ENCODE results near the gene UGDH. TPM values are rescaled to one million over a fixed set of nuclear protein-coding genes. Genes with fewer than 3 reads are reported as not detected.
"Not testable (repeated sequence)": the region's sequence is repeated elsewhere in the genome, so short reads cannot be mapped to it uniquely, and the experiment has no call there.

Gene UGDH
- 100 to 1,000 TPM in 1 of 5 donors, 10 to 100 TPM in 4; 87.4 to 102 (median 98.1) TPM for polyA plus RNA-seq (ENCODE audit: insufficient read depth in 1 of 5, insufficient read length in 5 of 5, low replicate concordance in 1 of 5)
- long read RNA-seq, donor 1, transcript UGDH-201 (12 exons, 3,216 nt), result major isoform, 10 of 17 reads
- long read RNA-seq, donor 1, partial matches to known transcripts, result 6 of 17 reads
- long read RNA-seq, donor 1, other reads (novel, unspliced or antisense), result 0 of 17 reads
- long read RNA-seq, donor 2, transcript UGDH-201 (12 exons, 3,216 nt), result major isoform, 12 of 13 reads
- long read RNA-seq, donor 2, partial matches to known transcripts, result 0 of 13 reads
- long read RNA-seq, donor 2, other reads (novel, unspliced or antisense), result 0 of 13 reads
- long read RNA-seq, donor 3, transcript UGDH-201 (12 exons, 3,216 nt), result major isoform, 9 of 9 reads
- long read RNA-seq, donor 3, partial matches to known transcripts, result 0 of 9 reads
- long read RNA-seq, donor 3, other reads (novel, unspliced or antisense), result 0 of 9 reads
- long read RNA-seq, donor 4, transcript UGDH-201 (12 exons, 3,216 nt), result major isoform, 5 of 12 reads
- long read RNA-seq, donor 4, partial matches to known transcripts, result 5 of 12 reads
- long read RNA-seq, donor 4, other reads (novel, unspliced or antisense), result 0 of 12 reads
- long read RNA-seq, donor 5, transcript UGDH-201 (12 exons, 3,216 nt), result major isoform, 8 of 47 reads
- long read RNA-seq, donor 5, partial matches to known transcripts, result 12 of 47 reads
- long read RNA-seq, donor 5, other reads (novel, unspliced or antisense), result 27 of 47 reads
- long read RNA-seq, donor 6, transcript UGDH-201 (12 exons, 3,216 nt), result major isoform, 19 of 50 reads
- long read RNA-seq, donor 6, partial matches to known transcripts, result 31 of 50 reads
- long read RNA-seq, donor 6, other reads (novel, unspliced or antisense), result 0 of 50 reads
- long read RNA-seq, donor 7, transcript UGDH-201 (12 exons, 3,216 nt), result major isoform, 14 of 41 reads
- long read RNA-seq, donor 7, partial matches to known transcripts, result 24 of 41 reads
- long read RNA-seq, donor 7, other reads (novel, unspliced or antisense), result 0 of 41 reads
- long read RNA-seq, donor 8, partial matches to known transcripts, result 31 of 39 reads
- long read RNA-seq, donor 8, other reads (novel, unspliced or antisense), result 5 of 39 reads

DNA sequence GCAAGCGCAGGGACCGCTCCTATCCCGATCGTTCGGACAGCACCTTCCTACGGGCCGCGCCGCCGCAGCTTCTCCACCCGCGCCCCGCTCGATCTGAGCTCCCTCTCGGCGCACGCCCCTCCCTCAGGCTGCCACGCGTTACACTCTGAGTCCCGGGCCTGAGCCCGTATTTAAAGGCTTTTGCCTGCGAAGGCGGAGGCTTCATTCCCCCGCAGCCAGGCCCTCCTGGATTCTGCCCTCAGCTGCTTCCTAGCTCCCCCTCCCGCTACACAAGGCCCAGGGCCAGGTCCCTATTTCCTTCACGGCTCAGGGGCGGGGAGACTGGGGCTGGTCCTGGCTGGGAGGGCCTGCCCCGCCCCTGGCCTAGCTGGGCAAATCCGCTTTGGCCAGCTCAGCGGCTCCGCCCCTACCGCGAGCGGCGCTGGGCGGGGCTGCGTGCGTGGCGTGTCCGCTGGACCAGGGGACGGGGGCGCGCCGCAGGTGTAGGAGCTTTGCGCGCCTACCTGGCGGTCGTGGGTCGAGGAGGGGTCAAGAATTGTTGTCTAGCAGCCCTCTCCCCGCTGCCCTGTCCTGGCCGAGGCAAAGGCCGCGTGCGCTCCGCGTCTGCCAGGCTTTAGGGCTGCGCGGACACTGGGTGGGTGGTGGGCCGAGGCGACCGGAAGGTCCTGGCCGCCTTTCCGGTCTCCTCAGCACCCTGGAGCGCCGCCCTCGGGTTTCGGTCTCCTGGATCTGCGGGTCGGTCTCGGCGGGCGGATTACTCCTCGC lies at the start of gene UGDH:
TSS of gene UGDH (minus strand) at position 144 of the 765 bp plus-strand sequence. CDS start 5,927 bp downstream, outside the sequence.
- DNase-seq, result peak; percentile 98

DNA sequence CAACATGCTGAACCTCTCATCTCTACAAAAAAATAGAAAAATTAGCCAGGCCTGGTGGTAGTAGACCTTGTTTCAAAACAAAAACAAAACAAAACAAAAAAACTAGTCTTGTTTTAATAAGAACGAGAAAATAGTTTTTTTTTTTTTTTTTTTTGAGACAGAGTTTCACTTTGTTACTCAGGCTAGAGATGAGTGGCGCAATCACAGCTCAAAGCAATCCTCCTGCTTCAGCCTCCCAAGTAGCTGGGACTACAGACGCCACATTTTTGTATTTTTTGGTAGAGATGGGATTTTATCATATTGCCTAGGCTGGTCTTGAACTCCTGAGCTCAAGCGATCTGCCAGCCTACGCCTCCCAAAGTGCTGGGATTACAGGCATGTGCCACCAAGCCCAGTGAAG lies 47.7 kb upstream of the UGDH start:
- no peak for DNase-seq

DNA sequence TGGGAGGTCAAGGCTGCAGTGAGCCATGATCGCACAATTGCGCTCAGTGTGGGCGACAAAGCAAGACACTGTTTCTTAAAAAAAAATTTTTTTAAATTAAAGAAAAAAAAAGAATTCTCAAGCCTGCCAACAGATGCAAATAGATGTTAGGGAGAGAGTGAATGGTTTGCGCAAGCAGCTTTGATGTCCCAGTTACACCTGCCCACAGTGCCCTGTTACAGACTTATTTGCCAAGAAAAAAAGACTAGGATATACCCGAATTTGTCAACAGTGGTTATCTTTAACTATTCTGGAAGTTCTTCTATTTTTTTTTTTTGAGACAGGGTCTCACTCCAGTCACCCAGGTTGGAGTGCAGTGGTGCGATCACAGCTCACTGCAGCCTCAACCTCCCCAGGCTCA lies 44.3 kb upstream of the UGDH start:
- no peak for DNase-seq

DNA sequence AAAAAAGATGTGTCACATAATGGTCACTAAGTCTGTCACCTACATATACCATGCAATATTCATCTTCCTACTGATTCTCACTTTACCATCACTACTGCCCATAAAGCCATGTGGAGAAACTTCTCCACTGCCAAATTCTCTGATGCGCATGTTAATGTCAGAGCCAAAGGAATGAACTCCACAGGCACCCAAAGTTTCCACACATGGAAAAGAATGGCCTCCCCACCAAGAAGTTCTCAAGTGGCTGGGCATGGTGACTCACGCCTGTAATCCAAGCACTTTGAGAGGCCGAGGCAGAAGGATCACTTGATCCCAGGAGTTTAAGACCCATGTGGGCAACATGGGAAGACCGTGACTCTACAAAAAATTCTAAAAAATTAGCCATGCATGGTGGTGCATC lies 43.8 kb upstream of the UGDH start:
- no peak for DNase-seq

DNA sequence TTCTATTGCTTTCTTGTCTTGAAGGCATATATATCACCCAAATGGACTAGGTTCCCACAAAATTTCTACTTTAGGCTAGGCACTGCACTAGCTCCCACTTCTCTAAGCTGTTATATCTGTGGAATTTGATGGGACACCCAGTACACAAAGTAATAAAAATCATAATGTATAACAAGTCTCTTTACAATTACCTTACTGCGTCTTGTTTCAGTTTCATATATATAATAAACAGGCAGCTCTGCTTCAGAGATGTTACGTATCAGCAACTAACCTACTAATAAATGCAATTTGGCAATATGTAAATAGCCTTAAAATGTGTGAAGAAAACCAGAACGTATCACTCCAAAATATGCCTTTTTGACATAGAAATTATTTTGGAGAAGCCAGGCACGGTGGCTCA lies 42.0 kb upstream of the UGDH start:
- DNase-seq, result no peak

DNA sequence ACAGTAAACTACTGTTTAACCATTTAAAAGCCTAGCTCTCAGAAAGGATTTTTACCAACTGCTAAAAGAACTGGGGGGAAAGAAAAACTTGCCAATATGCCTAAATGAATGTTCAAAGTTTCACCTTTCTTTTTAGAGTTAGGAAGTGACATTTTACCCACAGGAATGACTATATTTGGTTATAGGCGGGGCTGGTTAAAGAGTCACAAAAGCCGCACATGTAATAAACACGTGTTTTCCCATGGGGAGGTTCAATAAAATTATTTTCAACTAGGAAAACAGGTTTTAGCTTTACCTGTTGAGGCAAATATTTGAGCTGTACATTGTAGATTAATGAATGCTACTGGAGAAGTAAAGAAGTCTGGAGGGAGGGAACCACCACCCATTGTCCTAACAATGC lies 41.6 kb upstream of the UGDH start:
- DNase-seq, result no peak

DNA sequence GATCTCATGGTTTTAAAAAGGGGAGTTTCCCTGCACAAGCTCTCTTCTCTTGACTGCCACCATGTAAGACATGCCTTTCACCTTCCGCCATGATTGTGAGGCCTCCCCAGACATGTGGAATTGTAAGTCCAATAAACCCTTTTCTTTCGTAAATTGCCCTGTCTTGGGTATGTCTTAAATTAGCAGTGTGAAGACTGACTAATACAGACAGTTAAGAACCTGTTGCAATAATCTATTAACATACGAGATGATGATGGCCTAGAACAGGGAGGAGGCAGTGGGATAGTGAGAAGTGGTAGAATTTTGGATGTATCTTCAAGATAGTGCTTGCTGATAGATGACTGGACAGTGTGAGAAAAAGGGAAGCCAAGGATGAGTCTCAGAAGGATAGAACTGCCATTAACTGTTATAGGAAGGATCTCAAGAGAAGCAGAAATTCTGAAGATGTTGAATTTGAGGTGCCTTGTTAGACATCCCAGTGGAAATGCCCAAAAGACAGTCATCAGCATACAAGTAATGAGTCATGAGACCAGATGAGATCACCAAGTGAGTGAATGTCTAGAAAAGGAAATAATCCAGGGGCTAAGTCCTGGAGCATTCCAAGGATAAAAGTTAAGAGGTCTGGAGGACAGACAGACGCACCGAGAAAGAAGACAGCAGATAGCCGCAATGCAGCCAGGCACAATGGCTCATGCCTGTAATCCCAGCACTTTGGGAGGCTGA lies 38.8 kb upstream of the UGDH start:
- DNase-seq, result no peak

DNA sequence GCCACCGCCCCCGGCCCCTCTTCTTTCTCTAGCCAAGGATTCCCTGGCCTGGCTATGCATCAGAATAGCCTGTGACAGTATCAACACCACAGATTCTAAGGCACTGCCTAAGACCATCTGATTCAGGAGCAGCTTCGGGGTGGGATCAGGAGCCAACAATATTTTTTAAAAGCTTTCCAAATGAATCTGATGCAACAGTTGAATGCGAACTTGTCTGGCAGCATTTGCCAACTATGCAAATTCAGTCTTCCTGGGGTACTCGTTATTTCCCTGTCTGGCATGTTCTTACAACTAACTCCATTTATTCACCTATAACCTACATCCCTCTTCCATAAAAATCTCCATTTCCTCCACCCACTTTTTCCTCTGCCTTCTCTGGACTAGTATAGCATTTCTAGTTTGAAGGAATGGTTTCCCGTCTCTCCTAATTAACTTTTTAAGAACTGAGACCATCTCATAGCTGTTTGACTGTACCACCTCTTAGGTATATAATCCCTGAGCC lies 36.2 kb upstream of the UGDH start:
- DNase-seq, result no peak

DNA sequence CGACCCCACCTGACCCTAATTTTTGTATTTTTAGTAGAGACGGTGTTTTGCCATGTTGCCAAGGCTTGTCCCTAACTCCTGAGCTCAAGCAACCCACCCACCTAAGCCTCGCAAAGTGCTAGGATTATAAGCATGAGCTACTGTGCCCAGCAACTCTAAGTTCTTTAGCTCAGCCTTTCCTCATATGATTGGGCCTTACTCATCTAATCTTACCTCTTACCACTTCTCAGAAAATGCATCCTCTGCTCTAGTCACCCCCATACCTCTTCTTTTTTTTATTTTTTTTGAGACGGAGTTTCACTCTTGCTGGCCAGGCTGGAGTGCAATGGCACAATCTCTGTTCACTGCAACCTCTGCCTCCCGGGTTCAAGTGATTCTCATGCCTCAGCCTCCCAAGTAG lies 35.6 kb upstream of the UGDH start:
- no peak for DNase-seq

DNA sequence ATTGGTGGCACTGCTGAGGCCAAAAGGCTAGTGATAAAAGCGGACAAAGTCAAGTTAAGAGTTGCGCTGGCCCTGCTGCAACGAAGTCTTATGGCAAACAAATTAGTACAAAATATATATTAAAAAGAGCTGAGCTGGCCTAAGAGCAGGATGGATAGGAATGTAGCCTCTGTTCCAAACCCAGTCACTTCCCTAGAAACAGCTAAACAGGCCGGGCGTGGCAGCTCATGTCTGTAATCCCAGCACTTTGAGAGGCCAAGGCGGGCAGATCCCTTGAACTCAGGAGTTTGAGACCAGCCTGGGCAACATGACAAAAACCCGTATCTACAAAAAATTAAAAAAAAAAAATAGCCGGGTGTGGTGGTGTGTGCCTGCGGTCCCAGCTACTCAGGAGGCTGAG lies 32.4 kb upstream of the UGDH start:
- DNase-seq, result no peak

DNA sequence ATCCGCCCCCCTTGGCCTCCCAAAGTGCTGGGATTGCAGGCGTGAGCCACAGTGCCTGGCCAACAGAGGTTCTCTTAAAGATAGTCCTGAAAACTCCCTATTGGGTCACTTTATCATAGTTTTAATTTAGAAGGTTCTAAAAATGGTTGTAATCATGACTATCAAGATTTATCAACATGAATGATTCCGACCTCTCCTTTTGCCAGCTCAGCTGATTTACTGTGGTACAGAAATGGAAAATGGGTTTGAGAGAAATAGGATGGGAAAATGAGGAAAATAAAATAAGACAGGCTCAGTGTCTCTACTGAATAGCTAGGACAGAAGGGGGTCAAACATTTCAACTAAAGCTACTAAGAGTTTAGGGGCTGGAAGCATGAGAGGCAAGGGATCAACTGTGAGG lies 28.2 kb upstream of the UGDH start:
- DNase-seq, result no peak

DNA sequence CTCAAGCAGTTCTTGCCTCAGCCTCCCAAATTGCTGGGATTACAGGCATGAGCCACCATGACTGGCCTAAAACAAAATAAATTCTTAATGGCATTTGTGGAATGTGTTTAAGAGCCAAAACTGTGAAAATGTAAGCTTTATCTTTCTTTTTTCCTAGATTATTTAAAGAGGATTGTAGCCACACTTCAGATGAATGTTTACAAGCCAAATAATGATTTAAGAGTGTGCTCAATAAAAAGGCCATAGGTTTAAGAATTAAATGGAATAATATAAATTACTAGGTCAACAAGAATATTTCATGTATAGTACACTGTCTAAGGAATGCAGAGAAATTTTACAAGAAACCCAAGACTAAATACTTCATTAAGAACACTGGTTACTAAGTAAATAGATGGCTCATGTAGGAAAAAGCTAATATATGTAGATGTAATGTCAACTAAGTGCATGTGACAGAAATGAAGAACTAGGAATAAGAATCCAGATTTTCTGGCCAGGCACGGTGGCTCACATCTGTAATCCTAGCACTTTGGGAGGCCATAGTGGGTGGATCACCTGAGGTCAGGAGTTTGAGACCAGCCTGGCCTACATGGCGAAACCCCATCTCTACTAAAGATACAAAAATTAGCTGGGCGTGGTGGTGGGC lies 21.3 kb upstream of the UGDH start:
- no peak for DNase-seq

DNA sequence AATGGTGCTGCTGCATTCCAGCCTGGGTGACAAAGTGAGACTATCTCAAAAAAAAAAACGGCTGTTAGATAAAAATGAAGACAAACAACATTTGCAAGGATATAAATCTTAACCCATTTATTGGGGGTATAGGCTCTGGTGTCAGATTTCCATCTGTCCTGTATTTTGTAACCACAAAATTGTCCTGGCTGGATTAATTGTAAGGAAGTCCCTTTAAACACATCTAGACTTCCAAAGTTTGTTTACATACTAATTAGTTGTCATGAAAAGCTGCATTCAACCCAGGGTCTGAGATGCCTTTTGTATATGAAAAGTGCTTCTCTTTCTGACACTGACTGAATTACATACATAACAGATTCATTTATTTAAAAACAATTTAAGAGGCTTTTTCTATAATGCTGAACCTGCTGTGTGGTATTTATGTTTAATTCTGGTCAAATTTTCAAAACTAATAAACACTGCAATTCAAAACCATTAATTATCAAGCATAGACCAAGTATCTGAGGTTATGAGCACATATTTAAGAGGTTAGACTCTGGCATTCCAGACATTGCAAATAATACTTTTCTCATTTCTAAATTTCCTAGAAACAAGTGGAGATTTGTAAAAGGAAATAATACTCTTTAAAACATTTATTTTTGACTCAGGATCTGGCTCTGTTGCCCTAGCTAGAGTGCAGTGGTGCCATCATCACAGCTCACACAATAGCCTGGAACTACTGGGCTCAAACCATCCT lies 17.5 kb upstream of the UGDH start:
- DNase-seq, result no peak

DNA sequence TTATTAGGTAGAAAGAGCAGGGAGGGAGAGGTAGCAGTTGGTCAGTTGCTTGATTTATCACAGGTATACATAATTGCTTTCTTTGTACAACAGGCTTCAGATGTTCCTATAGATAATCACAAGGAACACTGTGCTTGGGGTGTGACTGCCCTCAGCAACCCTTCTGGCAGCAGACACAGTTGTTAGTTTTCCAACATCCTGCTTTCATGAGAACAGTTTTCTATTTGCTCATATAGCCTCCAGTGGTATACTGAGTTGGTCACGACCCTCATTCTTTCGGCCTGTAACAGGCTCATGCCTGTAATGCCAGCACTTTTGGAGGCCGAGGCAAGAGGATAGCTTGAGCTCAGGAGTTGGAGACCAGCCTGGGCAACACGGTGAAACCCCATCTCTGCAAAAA lies 16.8 kb upstream of the UGDH start:
- DNase-seq, result not testable (repeated sequence)

DNA sequence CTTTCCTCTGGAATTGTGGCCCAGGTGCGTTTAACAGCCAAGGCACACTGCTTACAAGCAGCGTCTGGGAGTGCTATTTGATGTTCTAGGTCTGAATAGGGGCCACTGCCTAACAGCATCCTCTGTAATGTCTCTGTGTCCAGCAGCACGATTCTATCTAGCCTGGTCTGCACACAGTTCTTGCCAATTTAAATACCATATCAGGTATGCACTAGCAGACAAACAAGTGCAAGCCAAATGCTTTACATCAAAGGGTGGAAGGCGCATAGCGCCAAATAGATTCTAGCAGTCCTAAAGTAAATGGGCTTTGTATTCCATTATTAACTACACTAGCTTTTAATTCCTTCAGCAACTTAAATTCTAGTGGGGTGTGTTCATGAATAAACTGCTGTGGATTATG lies 15.8 kb upstream of the UGDH start:
- DNase-seq, result no peak

DNA sequence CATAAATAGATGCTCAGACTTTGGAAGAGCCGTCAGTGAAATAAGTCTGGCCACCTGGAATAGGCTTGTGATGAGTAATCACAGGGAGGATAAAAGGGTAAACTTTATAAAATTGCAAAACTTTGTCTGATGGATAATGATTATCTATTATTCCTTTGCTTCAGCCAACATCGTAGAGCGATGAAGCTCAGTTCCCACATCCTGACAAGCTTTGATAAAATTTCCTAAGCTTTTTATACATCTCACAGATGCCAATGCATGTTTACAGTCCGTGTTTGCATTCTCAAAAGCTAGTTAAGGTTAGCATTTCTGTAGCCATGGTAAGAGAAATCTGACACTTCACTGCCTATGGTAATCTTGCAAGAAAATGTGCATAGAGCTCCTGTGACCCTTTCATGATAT lies 15.4 kb upstream of the UGDH start:
- no peak for DNase-seq

DNA sequence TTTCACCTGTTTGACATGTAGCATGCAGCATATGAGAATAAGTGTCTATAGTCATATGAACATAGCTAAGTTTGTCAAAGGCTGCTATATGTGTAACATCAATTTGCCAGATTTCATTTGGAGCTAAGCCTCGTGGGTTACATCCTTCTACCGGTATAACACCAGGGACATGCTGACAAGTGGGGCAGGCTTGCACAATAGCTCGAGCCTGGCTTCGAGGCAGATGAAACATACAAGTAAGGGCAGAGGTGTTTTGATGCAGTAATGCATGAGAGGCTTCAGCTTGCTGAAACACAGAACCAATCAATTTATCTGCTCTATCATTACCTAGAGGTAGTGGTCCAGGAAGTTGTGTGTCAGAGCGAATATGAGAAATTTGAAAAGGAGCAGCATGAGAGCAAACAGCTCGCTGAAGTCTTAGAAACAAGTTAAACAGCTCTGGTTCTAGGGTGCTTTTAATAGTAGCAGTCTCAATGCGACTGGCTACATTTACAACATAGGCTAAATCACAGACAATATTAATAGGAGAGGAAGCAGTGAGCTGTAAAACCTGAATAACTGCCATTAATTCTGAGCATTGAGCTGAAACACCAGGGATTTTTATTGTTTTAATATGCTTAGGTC lies 14.9 kb upstream of the UGDH start:
- no peak for DNase-seq

DNA sequence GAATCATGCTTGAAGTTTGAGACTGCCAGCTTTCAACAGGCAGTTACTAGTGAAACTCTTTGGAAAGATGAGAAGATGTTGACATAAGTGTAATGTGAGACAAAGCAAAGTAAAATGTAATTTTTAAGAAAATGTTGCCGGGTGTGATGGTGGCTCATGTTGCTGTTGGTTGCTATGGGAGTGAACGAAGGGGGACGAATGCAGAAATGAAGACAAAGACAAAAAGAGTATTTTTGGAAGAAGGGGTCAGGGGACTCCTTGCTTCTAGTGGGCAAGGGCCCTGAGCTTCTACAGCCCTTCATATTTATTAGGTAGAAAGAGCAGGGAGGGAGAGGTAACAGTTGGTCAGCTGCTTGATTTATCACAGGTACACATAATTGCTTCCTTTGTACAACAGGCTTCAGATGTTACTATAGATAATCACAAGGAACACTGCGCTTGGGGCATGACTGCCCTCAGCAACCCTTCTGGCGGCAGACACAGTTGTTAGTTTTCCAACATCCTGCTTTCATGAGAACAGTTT lies 11.9 kb upstream of the UGDH start:
- DNase-seq, result no peak

DNA sequence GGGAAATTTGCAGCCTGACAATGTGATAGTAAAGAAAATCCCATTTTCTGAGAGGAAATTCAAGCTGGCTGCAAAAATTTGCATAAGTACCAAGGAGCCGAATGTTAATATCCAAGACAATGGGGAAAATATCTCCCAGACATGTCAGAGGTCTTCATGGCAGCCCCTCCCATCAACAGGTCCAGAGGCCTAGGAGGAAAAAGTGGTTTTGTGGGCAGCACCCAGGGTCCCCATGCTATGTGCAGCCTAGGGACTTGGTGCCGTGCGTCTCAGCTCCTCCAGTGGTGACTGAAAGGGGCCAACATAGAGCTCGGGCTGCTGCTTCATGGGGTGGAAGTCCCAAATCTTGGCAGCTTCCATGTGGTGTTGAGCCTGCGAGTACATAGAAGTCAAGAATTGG lies 6.3 kb upstream of the UGDH start:
- no peak for DNase-seq
